ENCODE results near the gene FUS.

FUS gene

DNA sequence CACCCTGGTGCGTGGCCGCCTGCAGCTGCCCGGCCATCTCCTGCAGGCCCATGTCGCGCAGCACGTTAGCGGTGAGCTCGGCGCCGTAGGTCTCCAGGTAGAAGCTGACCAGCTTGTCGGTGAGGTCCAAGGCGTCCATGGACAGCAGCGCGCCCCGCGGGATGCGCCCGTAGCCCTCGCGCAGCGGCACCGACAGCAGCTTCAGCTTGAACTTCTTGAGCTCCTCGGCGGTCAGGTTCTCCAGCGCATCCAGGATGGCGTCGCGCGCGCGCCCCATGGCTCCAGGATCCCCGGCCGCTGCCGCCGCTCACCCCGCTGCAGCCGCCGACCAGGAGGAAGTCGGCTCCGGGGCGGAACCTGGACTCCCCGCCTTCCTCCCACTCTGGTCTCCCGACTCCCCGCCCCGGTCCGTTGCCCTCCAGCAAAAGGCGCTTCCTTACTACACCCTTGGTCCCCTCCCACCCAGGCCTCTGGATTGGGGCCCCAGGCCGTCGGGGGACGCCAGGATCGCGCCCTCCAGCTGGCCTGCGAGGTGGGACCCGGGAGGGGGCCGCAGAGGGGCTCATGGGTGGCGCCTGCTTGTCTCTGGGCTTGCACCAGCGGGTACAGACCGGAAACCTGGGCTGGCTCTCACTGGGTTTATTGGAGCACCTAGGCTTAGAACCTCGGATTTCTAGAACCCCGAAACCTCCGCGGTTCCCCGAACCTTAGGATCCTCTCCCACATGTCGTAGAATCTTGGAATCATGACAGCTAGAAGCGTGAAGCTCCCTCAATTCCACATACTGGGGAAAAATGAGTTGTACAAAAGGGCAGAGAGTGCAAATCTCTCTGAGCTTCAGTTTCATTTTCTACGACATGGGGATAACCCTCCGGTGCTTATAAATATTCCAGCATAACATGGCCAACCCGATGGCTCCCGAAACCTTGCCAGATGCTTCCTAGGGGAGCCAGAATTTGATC is 22.8 kb downstream of the FUS start, which contains the start of gene PYCARD:
TSS of gene PYCARD (minus strand) at position 347 of the 962 bp plus-strand sequence. CDS start at position 277, 70 bp downstream.
- peaks cover 44% of the 10 kb centered on the region for H3K4me1 Mint-ChIP-seq
- H3K27ac Mint-ChIP-seq (ENCODE audit: low read depth) = peak within 1 kb of the TSS; percentile 92
- DNase-seq (ENCODE audit: low spot score in 2 of 2) = no peak
- H3K9me3 Mint-ChIP-seq = no peaks in the 10 kb centered on the region
- peak; percentile 38 for ATAC-seq (replicated peaks; ENCODE audit: extremely low read depth, poor library complexity, severe bottlenecking)
- peaks cover 34% of the 10 kb centered on the region for H3K36me3 Mint-ChIP-seq (ENCODE audit: insufficient read depth)
- peak within 1 kb of the TSS; percentile 90 for H3K4me3 Mint-ChIP-seq
- H3K27me3 Mint-ChIP-seq = no peaks in the 10 kb centered on the region

- Mint-ChIP-seq H3K4me3 (no peak overlapping the region), H3K27me3 (no peaks in the 10 kb centered on the region), H3K9me3 (no peaks in the 10 kb centered on the region), H3K27ac (ENCODE audit: low read depth) (peak overlapping the region; percentile 77), H3K4me1 (peaks cover 26% of the 10 kb centered on the region), H3K36me3 (ENCODE audit: insufficient read depth) (peaks cover 32% of the 10 kb centered on the region)
- ATAC-seq (replicated peaks; ENCODE audit: extremely low read depth, poor library complexity, severe bottlenecking) (no peak), DNase-seq (ENCODE audit: low spot score in 2 of 2) (no peak)
These were observed 25.1 kb downstream of the FUS start for GRCh38 chr16:31204871-31205666.

DNA sequence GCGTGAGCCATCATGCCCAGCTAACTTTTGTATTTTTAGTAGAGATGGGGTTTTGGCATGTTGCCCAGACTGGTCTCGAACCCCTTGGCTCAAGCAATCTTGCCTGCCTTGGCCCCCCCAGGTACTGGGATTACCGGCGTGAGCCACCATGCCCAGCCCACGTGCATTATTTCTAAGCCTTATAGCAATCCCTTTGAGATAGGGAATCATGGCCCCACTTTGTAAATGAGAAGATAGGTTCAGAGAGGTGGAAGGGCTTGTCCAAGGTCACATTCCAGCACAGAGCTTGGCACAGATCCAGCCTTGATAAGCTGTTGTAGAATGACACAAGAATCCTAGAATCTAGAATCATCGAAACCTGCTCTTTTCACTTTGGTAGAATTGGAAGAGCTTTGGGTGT is 26.8 kb downstream of the FUS start:
- Mint-ChIP-seq H3K4me1 (peaks cover 15% of the 10 kb centered on the region), H3K27ac (ENCODE audit: low read depth) (no peak overlapping the region), H3K4me3 (no peak overlapping the region), H3K36me3 (ENCODE audit: insufficient read depth) (peaks cover 19% of the 10 kb centered on the region), H3K27me3 (no peaks in the 10 kb centered on the region), H3K9me3 (no peaks in the 10 kb centered on the region)
- no peak for ATAC-seq (replicated peaks; ENCODE audit: extremely low read depth, poor library complexity, severe bottlenecking)
- DNase-seq (ENCODE audit: low spot score in 2 of 2) = no peak

DNA sequence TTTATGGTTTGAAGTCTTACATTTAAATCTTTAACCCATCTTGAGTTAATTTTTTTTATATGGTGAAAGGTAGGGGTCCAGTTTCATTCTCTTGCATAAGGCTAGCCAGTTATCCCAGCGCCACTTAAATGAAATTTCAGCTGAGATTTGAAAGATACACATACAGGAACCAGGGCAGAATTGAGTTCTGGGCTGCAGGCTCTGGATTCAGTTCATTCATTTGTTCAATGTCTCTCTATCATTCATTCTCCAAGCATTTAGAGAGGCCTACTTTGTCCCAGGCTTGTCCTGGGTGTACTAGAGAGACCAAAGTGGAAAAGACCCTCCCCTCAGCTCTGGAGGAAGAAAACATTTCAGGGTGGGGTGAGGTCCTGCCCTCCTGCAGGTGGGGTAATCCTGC is 33.4 kb downstream of the FUS start:
- no peak for ATAC-seq (replicated peaks; ENCODE audit: extremely low read depth, poor library complexity, severe bottlenecking)
- Mint-ChIP-seq H3K36me3 (ENCODE audit: insufficient read depth) (peaks cover 1% of the 10 kb centered on the region), H3K27me3 (peaks cover 45% of the 10 kb centered on the region), H3K9me3 (no peaks in the 10 kb centered on the region), H3K27ac (ENCODE audit: low read depth) (no peak overlapping the region), H3K4me3 (no peak overlapping the region), H3K4me1 (peaks cover 23% of the 10 kb centered on the region)
- no peak for DNase-seq (ENCODE audit: low spot score in 2 of 2)

GRCh38 chr16:31213877-31214707 is 34.2 kb downstream of the FUS start, which contains the start of gene TRIM72:
Gene TRIM72 (plus strand): TSS chr16:31214119. CDS start chr16:31214739, 620 bp downstream.
- peak within 1 kb of the TSS; percentile 61 for H3K4me3 Mint-ChIP-seq
- no peaks in the 10 kb centered on the region for H3K36me3 Mint-ChIP-seq (ENCODE audit: insufficient read depth)
- no peak within 1 kb of the TSS for H3K27ac Mint-ChIP-seq (ENCODE audit: low read depth)
- DNase-seq (ENCODE audit: low spot score in 2 of 2) (no peak), ATAC-seq (replicated peaks; ENCODE audit: extremely low read depth, poor library complexity, severe bottlenecking) (no peak)
- peaks cover 53% of the 10 kb centered on the region for H3K27me3 Mint-ChIP-seq
- H3K9me3 Mint-ChIP-seq = no peaks in the 10 kb centered on the region
- peaks cover 23% of the 10 kb centered on the region for H3K4me1 Mint-ChIP-seq

GRCh38 chr16:31214708-31215286 is 34.9 kb downstream of the FUS start:
- DNase-seq (ENCODE audit: low spot score in 2 of 2) = no peak

DNA sequence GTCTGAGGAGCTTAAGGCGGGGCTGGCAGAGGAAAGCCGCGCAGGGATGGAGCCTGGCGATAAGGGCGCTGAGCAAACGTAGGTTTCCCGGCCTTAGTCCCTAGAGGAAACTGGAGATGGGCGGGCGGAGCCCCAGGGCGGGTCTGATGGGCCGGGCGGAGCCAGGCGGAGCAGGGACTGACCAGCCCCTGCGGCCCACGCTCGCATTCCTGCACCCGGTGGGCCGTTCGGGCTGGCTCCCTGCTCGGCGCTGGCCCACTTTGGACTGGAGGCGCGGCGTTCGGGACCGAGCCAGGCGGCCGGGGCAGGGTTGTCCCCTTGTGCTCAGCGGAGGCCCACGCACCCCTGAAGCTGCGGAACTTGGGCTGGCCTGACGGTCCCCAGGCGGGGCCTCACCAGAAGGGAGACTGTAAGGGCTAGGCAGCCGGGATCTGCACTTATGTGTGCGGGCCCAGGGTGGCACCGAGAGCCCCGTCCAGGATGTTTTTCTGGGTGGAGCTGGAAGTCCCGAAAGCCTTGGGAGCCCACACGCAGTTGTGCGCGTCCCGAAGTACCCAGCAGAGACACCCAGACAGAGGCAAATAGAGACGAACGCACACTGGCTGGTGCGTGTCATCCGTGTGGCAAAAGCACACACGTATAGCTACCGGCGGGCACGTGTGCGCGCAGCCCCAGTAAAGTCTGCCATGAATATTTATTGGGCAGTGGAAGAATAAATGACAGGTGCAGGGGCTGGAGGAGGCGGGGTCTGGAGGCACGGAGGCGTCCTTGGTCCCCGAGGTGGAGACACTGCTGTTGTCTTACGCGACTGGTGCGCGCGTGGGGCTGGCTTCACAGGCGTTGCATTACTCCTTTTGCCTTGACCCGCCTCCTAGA is 35.6 kb downstream of the FUS start:
- peak; percentile 50 for ATAC-seq (replicated peaks; ENCODE audit: extremely low read depth, poor library complexity, severe bottlenecking)
- Mint-ChIP-seq H3K27me3 (peaks cover 60% of the 10 kb centered on the region), H3K36me3 (ENCODE audit: insufficient read depth) (no peaks in the 10 kb centered on the region), H3K4me1 (peaks cover 23% of the 10 kb centered on the region), H3K9me3 (no peaks in the 10 kb centered on the region), H3K4me3 (peak overlapping the region; percentile 61), H3K27ac (ENCODE audit: low read depth) (no peak overlapping the region)
- DNase-seq (ENCODE audit: low spot score in 2 of 2) = no peak

More at GRCh38 chr16:31214708-31215286, 34.9 kb downstream of the FUS start:
- Mint-ChIP-seq H3K4me3 (peak overlapping the region; percentile 61), H3K27me3 (peaks cover 57% of the 10 kb centered on the region), H3K4me1 (peaks cover 23% of the 10 kb centered on the region), H3K27ac (ENCODE audit: low read depth) (no peak overlapping the region), H3K36me3 (ENCODE audit: insufficient read depth) (no peaks in the 10 kb centered on the region), H3K9me3 (no peaks in the 10 kb centered on the region)
- ATAC-seq (replicated peaks; ENCODE audit: extremely low read depth, poor library complexity, severe bottlenecking) = no peak

DNA sequence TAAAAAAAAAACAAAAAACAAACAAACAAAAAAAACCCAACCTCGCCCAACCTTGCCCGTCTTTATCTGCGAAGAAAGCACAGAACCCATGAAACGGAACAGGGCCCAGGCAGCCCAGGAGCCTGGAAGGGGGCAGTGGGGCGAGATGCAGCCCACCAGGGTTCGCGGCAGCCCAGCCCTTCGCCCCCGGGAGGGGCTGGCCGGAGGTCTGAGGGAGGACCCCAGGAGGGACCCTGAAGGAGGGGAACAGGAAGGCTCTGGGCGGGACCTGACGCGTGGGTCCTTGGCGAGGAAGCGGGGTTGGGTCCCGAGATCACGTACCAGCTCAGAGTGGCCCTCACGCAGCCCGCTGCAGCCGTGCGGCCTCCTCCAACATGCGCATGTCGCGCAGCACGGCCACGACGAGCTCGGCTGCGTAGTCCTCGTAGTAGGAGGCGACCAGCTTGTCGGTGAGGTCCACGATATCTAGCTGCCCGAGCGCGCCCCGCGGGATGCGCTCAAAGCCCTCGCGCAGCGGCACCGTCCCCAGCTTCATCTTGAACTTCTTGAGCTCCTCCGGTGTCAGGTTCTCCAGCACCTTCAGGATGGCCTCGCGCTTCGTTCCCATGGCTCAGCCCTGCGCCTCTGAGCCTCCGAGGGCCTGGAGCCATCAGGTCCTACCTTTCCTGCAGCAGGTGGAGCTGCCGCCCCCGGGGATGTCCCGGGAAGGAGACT is 36.6 kb downstream of the FUS start, which contains the start of gene PYDC1:
TSS of gene PYDC1 (minus strand) at position 714 of the 714 bp plus-strand sequence. CDS start at position 607, 107 bp downstream.
- Mint-ChIP-seq H3K27me3 (peaks cover 70% of the 10 kb centered on the region), H3K36me3 (ENCODE audit: insufficient read depth) (no peaks in the 10 kb centered on the region), H3K9me3 (no peaks in the 10 kb centered on the region), H3K4me3 (peak within 1 kb of the TSS; percentile 61), H3K4me1 (peaks cover 24% of the 10 kb centered on the region), H3K27ac (ENCODE audit: low read depth) (no peak within 1 kb of the TSS)
- DNase-seq (ENCODE audit: low spot score in 2 of 2) (no peak), ATAC-seq (replicated peaks; ENCODE audit: extremely low read depth, poor library complexity, severe bottlenecking) (peak; percentile 21)

- H3K9me3 Mint-ChIP-seq = no peaks in the 10 kb centered on the region
- H3K27ac Mint-ChIP-seq (ENCODE audit: low read depth) = no peak overlapping the region
- peaks cover 75% of the 10 kb centered on the region for H3K27me3 Mint-ChIP-seq
- no peak for DNase-seq (ENCODE audit: low spot score in 2 of 2)
- no peak for ATAC-seq (replicated peaks; ENCODE audit: extremely low read depth, poor library complexity, severe bottlenecking)
- no peaks in the 10 kb centered on the region for H3K36me3 Mint-ChIP-seq (ENCODE audit: insufficient read depth)
- peaks cover 23% of the 10 kb centered on the region for H3K4me1 Mint-ChIP-seq
- H3K4me3 Mint-ChIP-seq = peak overlapping the region; percentile 61
These were observed 37.2 kb downstream of the FUS start for GRCh38 chr16:31217136-31217530.

DNA sequence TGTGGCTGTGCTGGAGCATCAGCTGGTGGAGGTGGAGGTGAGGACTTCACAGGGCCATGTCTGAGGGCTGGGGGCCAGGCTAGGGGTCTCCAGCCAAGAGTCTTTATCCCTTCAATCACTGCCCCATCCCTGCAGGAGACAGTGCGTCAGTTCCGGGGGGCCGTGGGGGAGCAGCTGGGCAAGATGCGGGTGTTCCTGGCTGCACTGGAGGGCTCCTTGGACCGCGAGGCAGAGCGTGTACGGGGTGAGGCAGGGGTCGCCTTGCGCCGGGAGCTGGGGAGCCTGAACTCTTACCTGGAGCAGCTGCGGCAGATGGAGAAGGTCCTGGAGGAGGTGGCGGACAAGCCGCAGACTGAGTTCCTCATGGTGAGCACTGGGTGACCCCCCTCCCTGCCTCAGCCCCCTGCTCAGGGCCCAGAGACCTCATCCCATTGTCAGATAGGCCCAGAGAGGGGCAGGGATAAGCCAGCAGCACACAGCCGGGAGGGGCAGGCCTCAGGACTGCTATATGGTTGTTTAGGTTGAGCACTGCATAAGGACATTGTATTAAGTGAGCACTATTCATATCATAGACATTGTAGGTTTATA is 39.3 kb downstream of the FUS start:
- Mint-ChIP-seq H3K27ac (ENCODE audit: low read depth) (no peak overlapping the region), H3K27me3 (peaks cover 59% of the 10 kb centered on the region), H3K9me3 (no peaks in the 10 kb centered on the region), H3K4me3 (no peak overlapping the region), H3K4me1 (peaks cover 23% of the 10 kb centered on the region), H3K36me3 (ENCODE audit: insufficient read depth) (no peaks in the 10 kb centered on the region)
- DNase-seq (ENCODE audit: low spot score in 2 of 2) = no peak
- ATAC-seq (replicated peaks; ENCODE audit: extremely low read depth, poor library complexity, severe bottlenecking) = no peak

Data from central memory CD8-positive, alpha-beta T cell (primary cell).